CD14-positive monocyte (primary cell): Measurements from ENCODE around the gene PEAK1. TPM values are rescaled to one million over a fixed set of nuclear protein-coding genes. Genes with fewer than 3 reads are reported as not detected.

Experiments
- DNase-seq, 3 donors: peaks; one replicate each; pipeline ENCODE4 v3.0.0-alpha.2; 2011 to 2022
- H2AFZ ChIP-seq: 2 replicates; pipeline ENCODE4 v1.6.0; 2012; ENCODE audit warnings: mild to moderate bottlenecking, low read depth, low read length, inconsistent platforms; ENCODE audit not compliant: insufficient read depth, poor library complexity, severe bottlenecking
- H3K27ac ChIP-seq, 2 donors: 1 replicate in 1 of 2; 2 replicates in 1 of 2; pipeline ENCODE4 v1.5.1; 2012 to 2013; ENCODE audit warnings: low read length in 2 of 2, control low read depth in 1 of 2, inconsistent platforms in 1 of 2, low read depth in 1 of 2, mild to moderate bottlenecking in 1 of 2
- H3K27me3 ChIP-seq, 2 donors: one replicate each; pipeline versions ENCODE4 v1.6.0 to v1.6.1; 2011 to 2013; ENCODE audit warnings: low read length in 2 of 2; ENCODE audit not compliant: control insufficient read depth in 2 of 2, insufficient read depth in 2 of 2
- H3K36me3 ChIP-seq, 2 donors: replicated peaks in 1 of 2; 1 replicate in 1 of 2; 2 replicates in 1 of 2; pipeline versions ENCODE4 v1.5.1 to v1.6.1; 2012 to 2013; ENCODE audit warnings: low read length in 2 of 2, control low read depth in 1 of 2, inconsistent platforms in 1 of 2, mild to moderate bottlenecking in 1 of 2; ENCODE audit not compliant: insufficient read depth in 2 of 2, control insufficient read depth in 1 of 2
- H3K4me1 ChIP-seq, 2 donors: 1 replicate in 1 of 2; 2 replicates in 1 of 2; pipeline versions ENCODE4 v1.5.1 to v1.6.1; 2012 to 2013; ENCODE audit warnings: low read length in 2 of 2, control low read depth in 1 of 2, inconsistent platforms in 1 of 2, mild to moderate bottlenecking in 1 of 2, moderate library complexity in 1 of 2; ENCODE audit not compliant: insufficient read depth in 2 of 2, control insufficient read depth in 1 of 2
- H3K4me2 ChIP-seq: replicated peaks from 2 replicates; pipeline ENCODE3; 2012; ENCODE audit warnings: low read length, moderate library complexity, mild to moderate bottlenecking; ENCODE audit not compliant: poor library complexity, severe bottlenecking; ENCODE audit errors: extremely low read depth
- H3K4me3 ChIP-seq, 3 experiments: fragments of 200-600 bp in 1 of 3; sonication (generic) in 1 of 3; replicated peaks in 1 of 3; 1 replicate in 2 of 3; 2 replicates in 1 of 3; pipeline ENCODE4 v1.5.1; 2011 to 2013; ENCODE audit warnings: low read length in 3 of 3, mild to moderate bottlenecking in 3 of 3, control low read depth in 2 of 3, low read depth in 2 of 3, inconsistent platforms in 1 of 3, moderate library complexity in 1 of 3
- H3K79me2 ChIP-seq: 2 replicates; pipeline ENCODE4 v1.6.0; 2012; ENCODE audit warnings: mild to moderate bottlenecking, control low read depth, inconsistent platforms, low read length, moderate library complexity; ENCODE audit not compliant: insufficient read depth
- H3K9ac ChIP-seq: 2 replicates; pipeline ENCODE4 v1.6.0; 2017; ENCODE audit warnings: low read length, mild to moderate bottlenecking; ENCODE audit not compliant: insufficient read depth, poor library complexity, severe bottlenecking
- H3K9me3 ChIP-seq, 2 donors: replicated peaks in 1 of 2; 1 replicate in 1 of 2; 2 replicates in 1 of 2; pipeline versions ENCODE4 v1.5.1 to v1.6.1; 2012 to 2013; ENCODE audit warnings: low read length in 2 of 2, control low read depth in 1 of 2; ENCODE audit not compliant: control insufficient read depth in 1 of 2, insufficient read depth in 1 of 2
- H4K20me1 ChIP-seq: 2 replicates; pipeline ENCODE4 v1.6.0; 2012; ENCODE audit warnings: mild to moderate bottlenecking, low read length, control low read depth, moderate library complexity; ENCODE audit not compliant: insufficient read depth
- H3K27ac Mint-ChIP-seq, 7 donors: one replicate each; pipeline ENCODE4 v1.8.0; 2020; ENCODE audit warnings: mild to moderate bottlenecking in 7 of 7, mixed read lengths in 7 of 7, moderate library complexity in 6 of 7, inconsistent platforms in 2 of 7
- H3K27me3 Mint-ChIP-seq, 3 donors: one replicate each; pipeline ENCODE4 v1.8.0; 2021 to 2022; ENCODE audit warnings: low read depth in 3 of 3, mild to moderate bottlenecking in 3 of 3, mixed read lengths in 3 of 3, moderate library complexity in 3 of 3, inconsistent platforms in 1 of 3
- H3K36me3 Mint-ChIP-seq, 2 donors: one replicate each; pipeline ENCODE4 v1.8.0; 2020; ENCODE audit warnings: mixed read lengths in 2 of 2, inconsistent platforms in 1 of 2, mild to moderate bottlenecking in 1 of 2
- H3K4me1 Mint-ChIP-seq: one replicate; pipeline ENCODE4 v1.8.0; 2020; ENCODE audit warnings: mild to moderate bottlenecking, mixed read lengths
- H3K4me3 Mint-ChIP-seq, 2 donors: one replicate each; pipeline ENCODE4 v1.8.0; 2020; ENCODE audit warnings: mild to moderate bottlenecking in 2 of 2, mixed read lengths in 2 of 2, moderate library complexity in 1 of 2
- H3K9me3 Mint-ChIP-seq, 7 donors: one replicate each; pipeline ENCODE4 v1.8.0; 2020 to 2022; ENCODE audit warnings: mixed read lengths in 7 of 7, mild to moderate bottlenecking in 6 of 7, moderate library complexity in 6 of 7, inconsistent platforms in 2 of 7
- CTCF ChIP-seq: fragments of 200-600 bp; IDR thresholded peaks from one replicate; pipeline ENCODE4 v1.8.0; 2022; ENCODE audit warnings: antibody characterized with exemption, mild to moderate bottlenecking
- WGBS: methylation state at CpG from one replicate; pipeline ENCODE4 v1.1.5; 2013; ENCODE audit warnings: missing lambda C conversion rate; ENCODE audit not compliant: insufficient coverage; 5-methylcytosine and 5-hydroxymethylcytosine counted together
- intact Hi-C, 2 donors: fragments of 100-400 bp; cut with micrococcal nuclease; formaldehyde crosslinking; loops; one replicate each; pipeline versions ENCODE4 v1.15.0 to v1.15.1; 2023
- polyA plus RNA-seq, 3 donors: library from polyadenylated mRNA; depleted of rRNA in 1 of 3; unstranded in 2 of 3; stranded (reverse) in 1 of 3; fragments of 300-500 nt in 2 of 3; fragments of >200 nt in 1 of 3; fragmentation: Illumina TruSeq in 2 of 3; gene quantifications; 1 replicate in 2 of 3; 2 replicates in 1 of 3; pipeline ENCODE4 v1.2.3, GENCODE V29; 2012 to 2021

The PEAK1 gene
- polyA plus RNA-seq, 3 donors, result 0.85 to 8.7 (median 1.1) TPM

- intact Hi-C loops, result no loop called here
- WGBS, result no CpG with 5 or more reads among the region's 2 CpGs
- no peak for DNase-seq
- Histone ChIP-seq H3K27ac (no peak overlapping the region), H3K9me3 (no peaks in the 10 kb centered on the region), H3K4me2 (no peak overlapping the region), H3K79me2 (no peaks in the 10 kb centered on the region), H3K36me3 (no peaks in the 10 kb centered on the region), H3K27me3 (no peaks in the 10 kb centered on the region), H2AFZ (no peak overlapping the region), H4K20me1 (no peaks in the 10 kb centered on the region), H3K9ac (no peak overlapping the region), H3K4me1 (no peaks in the 10 kb centered on the region), H3K4me3 (no peak overlapping the region)
- Mint-ChIP-seq H3K4me1 (no peaks in the 10 kb centered on the region), H3K27me3 (peaks cover 0 to 2% (median 0%) of the 10 kb centered on the region in 3 donors), H3K27ac (no peak overlapping the region), H3K9me3 (no peaks in the 10 kb centered on the region), H3K36me3 (no peaks in the 10 kb centered on the region), H3K4me3 (no peak overlapping the region)
- no peak for TF ChIP-seq CTCF
Observed at GRCh38 chr15:77295446-77295845, 124.5 kb downstream of the PEAK1 start.

- Histone ChIP-seq H3K4me1 (no peaks in the 10 kb centered on the region), H4K20me1 (no peaks in the 10 kb centered on the region), H3K4me2 (no peak overlapping the region), H2AFZ (no peak overlapping the region), H3K9me3 (no peaks in the 10 kb centered on the region), H3K36me3 (no peaks in the 10 kb centered on the region), H3K79me2 (no peaks in the 10 kb centered on the region), H3K27ac (no peak overlapping the region), H3K27me3 (no peaks in the 10 kb centered on the region), H3K4me3 (no peak overlapping the region), H3K9ac (no peak overlapping the region)
- intact Hi-C loops, result no loop called here
- Mint-ChIP-seq H3K4me1 (no peaks in the 10 kb centered on the region), H3K9me3 (no peaks in the 10 kb centered on the region), H3K27me3 (no peaks in the 10 kb centered on the region), H3K4me3 (no peak overlapping the region), H3K36me3 (no peaks in the 10 kb centered on the region), H3K27ac (peak overlapping the region in 1 of 7 donors; percentile 21)
- WGBS, result 100% methylated on average over 1 of the region's 1 CpG
- TF ChIP-seq CTCF, result no peak
- DNase-seq, result no peak
Observed at GRCh38 chr15:77292969-77293558, 126.8 kb downstream of the PEAK1 start.
